HEK293T (cell line): ENCODE measurements around the gene SSR1.

Source experiments
- BHLHE40 ChIP-seq: fragments of 450-650 bp; IDR thresholded peaks from 2 replicates; pipeline ENCODE4 v1.6.1; 2016; ENCODE audit warnings: mild to moderate bottlenecking, moderate library complexity, borderline replicate concordance
- ELF4 ChIP-seq: fragments of 450-650 bp; IDR thresholded peaks from 2 replicates; pipeline ENCODE4 v1.6.1; 2017; ENCODE audit warnings: antibody characterized with exemption
- FOXA1 ChIP-seq: fragments of 450-650 bp; IDR thresholded peaks from 2 replicates; pipeline ENCODE4 v1.6.1; 2016; ENCODE audit warnings: mild to moderate bottlenecking
- FOXK2 ChIP-seq: fragments of 450-650 bp; IDR thresholded peaks from 2 replicates; pipeline ENCODE4 v1.6.1; 2016; ENCODE audit warnings: mild to moderate bottlenecking
- HDGF ChIP-seq: fragments of 450-650 bp; IDR thresholded peaks from 2 replicates; pipeline ENCODE4 v1.6.1; 2017; ENCODE audit warnings: antibody characterized with exemption, borderline replicate concordance
- L3MBTL2 ChIP-seq: fragments of 450-650 bp; conservative IDR thresholded peaks from 2 replicates; pipeline ENCODE4 v1.6.1; 2016; ENCODE audit warnings: mild to moderate bottlenecking
- LEF1 ChIP-seq: fragments of 450-650 bp; IDR thresholded peaks from 2 replicates; pipeline ENCODE4 v1.6.1; 2017; ENCODE audit warnings: mild to moderate bottlenecking, borderline replicate concordance
- NFRKB ChIP-seq: fragments of 450-650 bp; IDR thresholded peaks from 2 replicates; pipeline ENCODE4 v1.6.1; 2016; ENCODE audit warnings: mild to moderate bottlenecking, moderate library complexity
- SP1 ChIP-seq: fragments of 450-650 bp; IDR thresholded peaks from 2 replicates; pipeline ENCODE4 v1.6.1; 2017
- SUZ12 ChIP-seq: fragments of 450-650 bp; IDR thresholded peaks from 2 replicates; pipeline ENCODE4 v1.6.1; 2016; ENCODE audit warnings: mild to moderate bottlenecking
- TARDBP ChIP-seq: fragments of 450-650 bp; IDR thresholded peaks from 2 replicates; pipeline ENCODE4 v1.6.1; 2016

DNA sequence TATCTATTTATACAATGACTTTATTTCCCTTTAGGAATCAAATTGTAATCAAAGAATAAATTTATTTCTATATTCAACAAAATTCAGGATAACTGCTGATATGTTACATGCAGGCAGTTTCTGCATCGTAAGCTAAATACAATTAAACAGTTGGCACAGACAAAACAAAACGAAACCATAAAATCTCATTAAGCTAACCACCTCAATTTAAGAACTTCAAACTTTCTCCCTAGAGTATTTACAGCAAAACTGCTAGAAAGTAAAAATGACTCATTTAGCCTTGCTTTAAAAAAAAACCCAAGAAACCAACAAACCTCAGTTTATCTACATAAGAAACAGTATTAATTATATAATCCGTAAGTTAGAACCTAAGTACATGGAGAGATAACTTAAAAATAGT, 17.1 kb downstream of the SSR1 start:
- TF ChIP-seq NFRKB (no peak), FOXK2 (no peak), FOXA1 (no peak), L3MBTL2 (no peak), SP1 (no peak), LEF1 (no peak), ELF4 (no peak), TARDBP (no peak), BHLHE40 (no peak), HDGF (no peak), SUZ12 (no peak)
